GM21526 (cell line): ENCODE results near the gene CHD1L.
"Not testable (repeated sequence)": the region's sequence is repeated elsewhere in the genome, so short reads cannot be mapped to it uniquely, and the experiment has no call there.

ENCODE experiments used
- ATAC-seq: cut with Tn5 transposase; IDR thresholded peaks from one replicate; pipeline ENCODE4 v1.9.1; 2021; ENCODE audit warnings: moderate library complexity; ENCODE audit not compliant: unreplicated experiment, low FRiP score

CHD1L gene

GRCh38 chr1:147264158-147264768 lies 21.8 kb downstream of the CHD1L start:
- ATAC-seq: no peak

GRCh38 chr1:147266381-147266780 lies 23.9 kb downstream of the CHD1L start:
- ATAC-seq: no peak

- no peak for ATAC-seq
Measured at GRCh38 chr1:147267711-147268110, 25.2 kb downstream of the CHD1L start.

- ATAC-seq: no peak
Measured at GRCh38 chr1:147270721-147271120, 28.2 kb downstream of the CHD1L start.

- ATAC-seq: no peak
Measured at GRCh38 chr1:147272042-147272441, 29.6 kb downstream of the CHD1L start.

- ATAC-seq: no peak
Measured at GRCh38 chr1:147273409-147274336, 31.2 kb downstream of the CHD1L start.

GRCh38 chr1:147281950-147282349 lies 39.5 kb downstream of the CHD1L start:
- ATAC-seq: no peak

GRCh38 chr1:147283011-147283410 lies 40.5 kb downstream of the CHD1L start:
- no peak for ATAC-seq

GRCh38 chr1:147287133-147287865 lies 44.8 kb downstream of the CHD1L start:
- no peak for ATAC-seq

- no peak for ATAC-seq
Measured at GRCh38 chr1:147292012-147292411, 49.5 kb downstream of the CHD1L start.

GRCh38 chr1:147292631-147293251 lies 50.3 kb downstream of the CHD1L start:
- ATAC-seq: no peak

GRCh38 chr1:147297438-147297837 lies 55.0 kb downstream of the CHD1L start:
- ATAC-seq: no peak

- ATAC-seq: not testable (repeated sequence)
Measured at GRCh38 chr1:147305803-147306202, 63.3 kb downstream of the CHD1L start.

- no peak for ATAC-seq
Measured at GRCh38 chr1:147316968-147317367, 74.5 kb downstream of the CHD1L start.

GRCh38 chr1:147326933-147327687 lies 84.6 kb downstream of the CHD1L start:
- not testable (repeated sequence) for ATAC-seq

GRCh38 chr1:147334292-147334691 lies 91.8 kb downstream of the CHD1L start:
- ATAC-seq: no peak

- no peak for ATAC-seq
Measured at GRCh38 chr1:147336291-147336690, 93.8 kb downstream of the CHD1L start.

GRCh38 chr1:147337040-147337630 lies 94.7 kb downstream of the CHD1L start:
- no peak for ATAC-seq

- no peak for ATAC-seq
Measured at GRCh38 chr1:147338571-147338970, 96.1 kb downstream of the CHD1L start.

GRCh38 chr1:147341246-147341645 lies 98.8 kb downstream of the CHD1L start:
- ATAC-seq: no peak
